ENCODE results near the gene NECTIN4.

Gene NECTIN4

DNA sequence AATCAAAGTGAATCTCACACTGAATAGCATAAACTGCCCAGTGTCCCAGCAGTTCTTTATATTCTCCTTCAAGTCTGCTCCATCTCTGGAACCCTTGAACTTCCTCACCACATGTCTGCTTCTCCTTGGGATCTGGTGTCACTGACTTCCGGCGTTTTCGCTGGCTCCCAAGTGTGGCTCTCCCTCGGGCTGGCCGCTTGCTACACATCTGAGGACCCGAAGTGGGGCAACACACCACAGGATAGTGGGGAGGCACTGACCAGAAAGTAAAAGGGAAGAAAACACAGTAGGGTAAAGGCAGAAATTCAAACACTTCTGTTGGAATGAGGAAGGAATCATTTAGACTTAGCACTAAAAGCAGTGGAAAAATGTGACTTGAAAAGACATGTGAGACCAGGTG lies 33.6 kb upstream of the NECTIN4 start:
- Histone ChIP-seq H3K27me3 (ENCODE audit: insufficient read depth, low read length, poor library complexity) (no peaks in the 10 kb centered on the region), H3K4me2 (ENCODE audit: insufficient read depth, low read length) (no peak overlapping the region), H3K4me3 (ENCODE audit: low read depth in 1 of 2, low read length in 2 of 2) (no peak overlapping the region), H2AFZ (ENCODE audit: low read depth, low read length) (no peak overlapping the region), H3K9me3 (ENCODE audit: insufficient read depth, low read length, severe bottlenecking) (no peaks in the 10 kb centered on the region), H3K27ac (ENCODE audit: low read length) (no peak overlapping the region), H4K20me1 (ENCODE audit: insufficient read depth, low read length) (peaks cover 12% of the 10 kb centered on the region), H3K79me2 (ENCODE audit: insufficient read depth, low read length) (peaks cover 55% of the 10 kb centered on the region), H3K9ac (ENCODE audit: low read depth, low read length) (no peak overlapping the region), H3K36me3 (ENCODE audit: insufficient read depth, low read length) (peaks cover 77% of the 10 kb centered on the region), H3K4me1 (ENCODE audit: insufficient read depth, low read length) (peaks cover 26% of the 10 kb centered on the region)
- no peak for ATAC-seq (ENCODE audit: insufficient read depth, low read depth)
- no peak for DNase-seq
- no peak for TF ChIP-seq EZH2 (IDR thresholded peaks at IDR 0.05; ENCODE audit: borderline replicate concordance, low read depth, low read length, severe bottlenecking)
- no peak for TF ChIP-seq CTCF (IDR thresholded peaks at IDR 0.05; ENCODE audit: borderline replicate concordance, extremely low read depth, low read length, poor library complexity, severe bottlenecking)

DNA sequence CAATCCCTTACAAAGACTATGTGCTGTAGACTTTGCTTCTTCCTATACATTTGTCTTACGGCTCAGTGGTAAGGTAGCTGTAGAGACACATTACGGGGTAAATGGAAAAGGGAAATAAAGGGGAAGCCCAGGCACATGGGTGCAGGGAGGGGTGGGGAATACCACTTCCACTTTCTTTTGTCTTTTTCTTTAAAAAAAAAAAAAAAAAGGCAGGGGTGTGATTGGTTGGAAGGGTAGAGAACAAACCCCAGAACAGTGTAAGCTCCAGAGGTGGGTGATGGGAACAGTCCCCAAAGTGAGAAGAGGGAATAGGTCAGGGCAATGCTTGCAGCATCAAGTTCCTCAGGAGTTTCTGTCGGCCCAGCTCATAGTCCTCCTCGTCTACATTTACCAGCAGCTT lies 32.5 kb upstream of the NECTIN4 start:
- Histone ChIP-seq H3K4me2 (ENCODE audit: insufficient read depth, low read length) (no peak overlapping the region), H4K20me1 (ENCODE audit: insufficient read depth, low read length) (peaks cover 12% of the 10 kb centered on the region), H3K4me3 (ENCODE audit: low read depth in 1 of 2, low read length in 2 of 2) (no peak overlapping the region), H3K9ac (ENCODE audit: low read depth, low read length) (no peak overlapping the region), H3K79me2 (ENCODE audit: insufficient read depth, low read length) (peaks cover 55% of the 10 kb centered on the region), H3K27me3 (ENCODE audit: insufficient read depth, low read length, poor library complexity) (no peaks in the 10 kb centered on the region), H3K4me1 (ENCODE audit: insufficient read depth, low read length) (peaks cover 27% of the 10 kb centered on the region), H3K9me3 (ENCODE audit: insufficient read depth, low read length, severe bottlenecking) (no peaks in the 10 kb centered on the region), H2AFZ (ENCODE audit: low read depth, low read length) (no peak overlapping the region), H3K36me3 (ENCODE audit: insufficient read depth, low read length) (peaks cover 66% of the 10 kb centered on the region), H3K27ac (ENCODE audit: low read length) (no peak overlapping the region)
- TF ChIP-seq EZH2 (IDR thresholded peaks at IDR 0.05; ENCODE audit: borderline replicate concordance, low read depth, low read length, severe bottlenecking), result no peak
- TF ChIP-seq CTCF (IDR thresholded peaks at IDR 0.05; ENCODE audit: borderline replicate concordance, extremely low read depth, low read length, poor library complexity, severe bottlenecking), result no peak
- ATAC-seq (ENCODE audit: insufficient read depth, low read depth) (no peak), DNase-seq (no peak)

GRCh38 chr1:161121042-161121650 lies 31.8 kb upstream of the NECTIN4 start:
- TF ChIP-seq CTCF (IDR thresholded peaks at IDR 0.05; ENCODE audit: borderline replicate concordance, extremely low read depth, low read length, poor library complexity, severe bottlenecking) (no peak), EZH2 (IDR thresholded peaks at IDR 0.05; ENCODE audit: borderline replicate concordance, low read depth, low read length, severe bottlenecking) (no peak)
- H3K9me3 ChIP-seq (ENCODE audit: insufficient read depth, low read length, severe bottlenecking), result no peaks in the 10 kb centered on the region
- peaks cover 18% of the 10 kb centered on the region for H4K20me1 ChIP-seq (ENCODE audit: insufficient read depth, low read length)
- no peak overlapping the region for H3K4me2 ChIP-seq (ENCODE audit: insufficient read depth, low read length)
- no peak overlapping the region for H3K27ac ChIP-seq (ENCODE audit: low read length)
- ATAC-seq (ENCODE audit: insufficient read depth, low read depth), result no peak
- peaks cover 34% of the 10 kb centered on the region for H3K4me1 ChIP-seq (ENCODE audit: insufficient read depth, low read length)
- no peaks in the 10 kb centered on the region for H3K27me3 ChIP-seq (ENCODE audit: insufficient read depth, low read length, poor library complexity)
- H3K36me3 ChIP-seq (ENCODE audit: insufficient read depth, low read length), result peaks cover 62% of the 10 kb centered on the region
- H3K9ac ChIP-seq (ENCODE audit: low read depth, low read length), result no peak overlapping the region
- no peak for DNase-seq
- no peak overlapping the region for H3K4me3 ChIP-seq (ENCODE audit: low read depth in 1 of 2, low read length in 2 of 2)
- peaks cover 58% of the 10 kb centered on the region for H3K79me2 ChIP-seq (ENCODE audit: insufficient read depth, low read length)
- no peak overlapping the region for H2AFZ ChIP-seq (ENCODE audit: low read depth, low read length)
